HG03432 (cell line): ENCODE results near the gene CFAP57.

Experiments
- ATAC-seq: cut with Tn5 transposase; IDR thresholded peaks from one replicate; pipeline ENCODE4 v1.9.1; 2021; ENCODE audit warnings: mild to moderate bottlenecking, moderate library complexity; ENCODE audit not compliant: unreplicated experiment

Gene CFAP57

GRCh38 chr1:43275826-43276620 lies 103.9 kb downstream of the CFAP57 start:
- no peak for ATAC-seq

GRCh38 chr1:43276673-43277072 lies 104.5 kb downstream of the CFAP57 start:
- no peak for ATAC-seq

- no peak for ATAC-seq
These were observed 105.2 kb downstream of the CFAP57 start for GRCh38 chr1:43277116-43277876.

GRCh38 chr1:43279161-43279560 lies 107.0 kb downstream of the CFAP57 start:
- no peak for ATAC-seq

- no peak for ATAC-seq
These were observed 107.5 kb downstream of the CFAP57 start for GRCh38 chr1:43279666-43280065.

GRCh38 chr1:43280692-43281091 lies 108.6 kb downstream of the CFAP57 start:
- ATAC-seq: no peak

GRCh38 chr1:43282220-43283195 lies 110.4 kb downstream of the CFAP57 start:
- ATAC-seq: no peak

- ATAC-seq: no peak
These were observed 111.9 kb downstream of the CFAP57 start for GRCh38 chr1:43284065-43284464.

- no peak for ATAC-seq
These were observed 112.5 kb downstream of the CFAP57 start for GRCh38 chr1:43284546-43285110.

- ATAC-seq: no peak
These were observed 113.3 kb downstream of the CFAP57 start, which contains the start of gene C1orf210 for GRCh38 chr1:43285269-43285990. TSS of gene C1orf210 (minus strand) at chr1:43285581. CDS start at chr1:43283270, 2,311 bp downstream.

- no peak for ATAC-seq
These were observed 114.0 kb downstream of the CFAP57 start for GRCh38 chr1:43286115-43286514.

- no peak for ATAC-seq
These were observed 114.4 kb downstream of the CFAP57 start for GRCh38 chr1:43286533-43286932.

GRCh38 chr1:43288058-43288784 lies 116.1 kb downstream of the CFAP57 start:
- ATAC-seq: no peak

- ATAC-seq: no peak
These were observed 116.9 kb downstream of the CFAP57 start for GRCh38 chr1:43288785-43289706.

GRCh38 chr1:43292216-43292615 lies 120.1 kb downstream of the CFAP57 start:
- no peak for ATAC-seq

- no peak for ATAC-seq
These were observed 120.5 kb downstream of the CFAP57 start for GRCh38 chr1:43292679-43293078.

- ATAC-seq: no peak
These were observed 121.0 kb downstream of the CFAP57 start for GRCh38 chr1:43293176-43293575.
